ENCODE measurements around the gene NLGN1. TPM values are rescaled to one million over a fixed set of nuclear protein-coding genes. Genes with fewer than 3 reads are reported as not detected.

The NLGN1 gene
- total RNA-seq, 1 experiment from 2014 or later, result not detected

DNA sequence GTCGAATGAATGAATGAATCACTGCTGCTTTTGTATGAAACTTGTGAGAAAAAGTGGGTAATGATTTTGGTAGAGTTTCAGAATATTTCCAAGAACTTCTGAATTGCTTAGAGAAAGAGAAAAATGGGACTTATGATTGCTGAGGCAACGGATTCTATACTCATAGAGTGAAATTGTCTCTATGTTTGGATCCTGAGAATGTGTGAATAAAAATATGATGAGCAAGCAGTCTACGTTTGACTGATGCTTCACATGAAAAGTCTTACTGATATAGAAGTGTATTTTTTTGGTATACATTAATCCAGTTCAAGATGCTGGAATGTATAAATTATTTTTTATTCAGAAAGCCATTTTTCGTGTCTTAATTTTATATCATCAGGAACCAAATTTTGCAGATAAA is 441.1 kb downstream of the NLGN1 start:
- H3K79me2 ChIP-seq (ENCODE audit: insufficient read depth, low read length), result no peaks in the 10 kb centered on the region
- no peak overlapping the region for H3K4me2 ChIP-seq (ENCODE audit: low read length)
- DNase-seq (ENCODE audit: low read depth, low spot score), result no peak
- H4K20me1 ChIP-seq (ENCODE audit: insufficient read depth), result no peaks in the 10 kb centered on the region
- RAD21 ChIA-PET (ENCODE audit: low non-redundant PET in 1 of 2, low total read pairs in 2 of 2, uncharacterized antibody in 2 of 2, unreplicated experiment in 2 of 2), result no interaction called here
- TF ChIP-seq, protein P1, sequence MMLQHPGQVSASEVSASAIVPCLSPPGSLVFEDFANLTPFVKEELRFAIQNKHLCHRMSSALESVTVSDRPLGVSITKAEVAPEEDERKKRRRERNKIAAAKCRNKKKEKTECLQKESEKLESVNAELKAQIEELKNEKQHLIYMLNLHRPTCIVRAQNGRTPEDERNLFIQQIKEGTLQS (IDR thresholded peaks at IDR 0.05), result no peak
- TF ChIP-seq, protein P2, sequence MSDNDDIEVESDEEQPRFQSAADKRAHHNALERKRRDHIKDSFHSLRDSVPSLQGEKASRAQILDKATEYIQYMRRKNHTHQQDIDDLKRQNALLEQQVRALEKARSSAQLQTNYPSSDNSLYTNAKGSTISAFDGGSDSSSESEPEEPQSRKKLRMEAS (IDR thresholded peaks at IDR 0.05), result no peak
- TF ChIP-seq EGR1 (IDR thresholded peaks at IDR 0.05; ENCODE audit: low read depth) (no peak), JUND (IDR thresholded peaks at IDR 0.05) (no peak), FOSL1 (IDR thresholded peaks at IDR 0.05; ENCODE audit: low read depth) (no peak), YY1 (IDR thresholded peaks at IDR 0.05; ENCODE audit: extremely low read depth, insufficient replicate concordance, low read depth, low read length) (no peak), EZH2 (IDR thresholded peaks at IDR 0.05) (no peak), SP1 (IDR thresholded peaks at IDR 0.05; ENCODE audit: low read depth) (no peak), CBX3 (IDR thresholded peaks at IDR 0.05; ENCODE audit: low read depth) (no peak), ZFX (IDR thresholded peaks at IDR 0.05) (no peak), TCF7L2 (IDR thresholded peaks at IDR 0.05; ENCODE audit: borderline replicate concordance, extremely low read depth, insufficient read depth, insufficient read length) (no peak), CEBPB (IDR thresholded peaks at IDR 0.05; ENCODE audit: low read depth) (no peak), POLR2AphosphoS5 (IDR thresholded peaks at IDR 0.05; ENCODE audit: low read depth, low read length) (no peak), EZH2phosphoT487 (IDR thresholded peaks at IDR 0.05; ENCODE audit: borderline replicate concordance) (no peak), POLR2A (IDR thresholded peaks at IDR 0.05; ENCODE audit: borderline replicate concordance, extremely low read depth, insufficient read depth, insufficient read length) (no peak)
- TF ChIP-seq, protein P3, sequence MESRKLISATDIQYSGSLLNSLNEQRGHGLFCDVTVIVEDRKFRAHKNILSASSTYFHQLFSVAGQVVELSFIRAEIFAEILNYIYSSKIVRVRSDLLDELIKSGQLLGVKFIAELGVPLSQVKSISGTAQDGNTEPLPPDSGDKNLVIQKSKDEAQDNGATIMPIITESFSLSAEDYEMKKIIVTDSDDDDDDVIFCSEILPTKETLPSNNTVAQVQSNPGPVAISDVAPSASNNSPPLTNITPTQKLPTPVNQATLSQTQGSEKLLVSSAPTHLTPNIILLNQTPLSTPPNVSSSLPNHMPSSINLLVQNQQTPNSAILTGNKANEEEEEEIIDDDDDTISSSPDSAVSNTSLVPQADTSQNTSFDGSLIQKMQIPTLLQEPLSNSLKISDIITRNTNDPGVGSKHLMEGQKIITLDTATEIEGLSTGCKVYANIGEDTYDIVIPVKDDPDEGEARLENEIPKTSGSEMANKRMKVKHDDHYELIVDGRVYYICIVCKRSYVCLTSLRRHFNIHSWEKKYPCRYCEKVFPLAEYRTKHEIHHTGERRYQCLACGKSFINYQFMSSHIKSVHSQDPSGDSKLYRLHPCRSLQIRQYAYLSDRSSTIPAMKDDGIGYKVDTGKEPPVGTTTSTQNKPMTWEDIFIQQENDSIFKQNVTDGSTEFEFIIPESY (IDR thresholded peaks at IDR 0.05; ENCODE audit: extremely low read depth, insufficient replicate concordance, low read length), result no peak
- TF ChIP-seq, protein P4, sequence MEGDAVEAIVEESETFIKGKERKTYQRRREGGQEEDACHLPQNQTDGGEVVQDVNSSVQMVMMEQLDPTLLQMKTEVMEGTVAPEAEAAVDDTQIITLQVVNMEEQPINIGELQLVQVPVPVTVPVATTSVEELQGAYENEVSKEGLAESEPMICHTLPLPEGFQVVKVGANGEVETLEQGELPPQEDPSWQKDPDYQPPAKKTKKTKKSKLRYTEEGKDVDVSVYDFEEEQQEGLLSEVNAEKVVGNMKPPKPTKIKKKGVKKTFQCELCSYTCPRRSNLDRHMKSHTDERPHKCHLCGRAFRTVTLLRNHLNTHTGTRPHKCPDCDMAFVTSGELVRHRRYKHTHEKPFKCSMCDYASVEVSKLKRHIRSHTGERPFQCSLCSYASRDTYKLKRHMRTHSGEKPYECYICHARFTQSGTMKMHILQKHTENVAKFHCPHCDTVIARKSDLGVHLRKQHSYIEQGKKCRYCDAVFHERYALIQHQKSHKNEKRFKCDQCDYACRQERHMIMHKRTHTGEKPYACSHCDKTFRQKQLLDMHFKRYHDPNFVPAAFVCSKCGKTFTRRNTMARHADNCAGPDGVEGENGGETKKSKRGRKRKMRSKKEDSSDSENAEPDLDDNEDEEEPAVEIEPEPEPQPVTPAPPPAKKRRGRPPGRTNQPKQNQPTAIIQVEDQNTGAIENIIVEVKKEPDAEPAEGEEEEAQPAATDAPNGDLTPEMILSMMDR (IDR thresholded peaks at IDR 0.05 in 2 of 3, conservative IDR thresholded peaks at IDR 0.05 in 1 of 3; ENCODE audit: borderline replicate concordance in 1 of 3, insufficient read depth in 1 of 3, low read depth in 2 of 3, low read length in 2 of 3), result no peak
- TF ChIP-seq, protein P5, sequence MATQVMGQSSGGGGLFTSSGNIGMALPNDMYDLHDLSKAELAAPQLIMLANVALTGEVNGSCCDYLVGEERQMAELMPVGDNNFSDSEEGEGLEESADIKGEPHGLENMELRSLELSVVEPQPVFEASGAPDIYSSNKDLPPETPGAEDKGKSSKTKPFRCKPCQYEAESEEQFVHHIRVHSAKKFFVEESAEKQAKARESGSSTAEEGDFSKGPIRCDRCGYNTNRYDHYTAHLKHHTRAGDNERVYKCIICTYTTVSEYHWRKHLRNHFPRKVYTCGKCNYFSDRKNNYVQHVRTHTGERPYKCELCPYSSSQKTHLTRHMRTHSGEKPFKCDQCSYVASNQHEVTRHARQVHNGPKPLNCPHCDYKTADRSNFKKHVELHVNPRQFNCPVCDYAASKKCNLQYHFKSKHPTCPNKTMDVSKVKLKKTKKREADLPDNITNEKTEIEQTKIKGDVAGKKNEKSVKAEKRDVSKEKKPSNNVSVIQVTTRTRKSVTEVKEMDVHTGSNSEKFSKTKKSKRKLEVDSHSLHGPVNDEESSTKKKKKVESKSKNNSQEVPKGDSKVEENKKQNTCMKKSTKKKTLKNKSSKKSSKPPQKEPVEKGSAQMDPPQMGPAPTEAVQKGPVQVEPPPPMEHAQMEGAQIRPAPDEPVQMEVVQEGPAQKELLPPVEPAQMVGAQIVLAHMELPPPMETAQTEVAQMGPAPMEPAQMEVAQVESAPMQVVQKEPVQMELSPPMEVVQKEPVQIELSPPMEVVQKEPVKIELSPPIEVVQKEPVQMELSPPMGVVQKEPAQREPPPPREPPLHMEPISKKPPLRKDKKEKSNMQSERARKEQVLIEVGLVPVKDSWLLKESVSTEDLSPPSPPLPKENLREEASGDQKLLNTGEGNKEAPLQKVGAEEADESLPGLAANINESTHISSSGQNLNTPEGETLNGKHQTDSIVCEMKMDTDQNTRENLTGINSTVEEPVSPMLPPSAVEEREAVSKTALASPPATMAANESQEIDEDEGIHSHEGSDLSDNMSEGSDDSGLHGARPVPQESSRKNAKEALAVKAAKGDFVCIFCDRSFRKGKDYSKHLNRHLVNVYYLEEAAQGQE (IDR thresholded peaks at IDR 0.05; ENCODE audit: low read depth), result no peak
- no TSS peak for BruUV-seq (replicated peaks)
- no peak overlapping the region for H3K27ac ChIP-seq (ENCODE audit: low read depth, low read length)
- no peak overlapping the region for H3K4me3 ChIP-seq (replicated peaks in 1 of 2; ENCODE audit: low read depth in 1 of 2, low read length in 2 of 2)
- no peaks in the 10 kb centered on the region for H3K36me3 ChIP-seq (ENCODE audit: control insufficient read depth in 1 of 2, insufficient read depth in 2 of 2, low read length in 2 of 2)
- POLR2A ChIA-PET, result no interaction called here
- no peaks in the 10 kb centered on the region for H3K9me2 ChIP-seq (ENCODE audit: insufficient read depth)
- no peak overlapping the region for H3K9ac ChIP-seq (ENCODE audit: low read length)
- no peak overlapping the region for H2AFZ ChIP-seq (ENCODE audit: low read depth, low read length, poor library complexity, severe bottlenecking)
- no peaks in the 10 kb centered on the region for H3K4me1 ChIP-seq (ENCODE audit: control insufficient read depth in 1 of 2, insufficient read depth in 2 of 2, low read length in 2 of 2)
- no peak for ATAC-seq
- no peaks in the 10 kb centered on the region for H3K27me3 ChIP-seq (ENCODE audit: insufficient read depth, low read length)
- intact Hi-C loops (cut with micrococcal nuclease), result no loop called here
- CTCF ChIA-PET, result no interaction called here
- H3K9me3 ChIP-seq (ENCODE audit: control insufficient read depth in 1 of 2, insufficient read depth in 1 of 2, low read depth in 1 of 2, low read length in 2 of 2), result no peaks in the 10 kb centered on the region
